ENCODE measurements around the gene C19orf12. TPM values are rescaled to one million over a fixed set of nuclear protein-coding genes. Genes with fewer than 3 reads are reported as not detected.

The C19orf12 gene
- total RNA-seq, 1 donor from 2014 or later, result 66.7 TPM

DNA sequence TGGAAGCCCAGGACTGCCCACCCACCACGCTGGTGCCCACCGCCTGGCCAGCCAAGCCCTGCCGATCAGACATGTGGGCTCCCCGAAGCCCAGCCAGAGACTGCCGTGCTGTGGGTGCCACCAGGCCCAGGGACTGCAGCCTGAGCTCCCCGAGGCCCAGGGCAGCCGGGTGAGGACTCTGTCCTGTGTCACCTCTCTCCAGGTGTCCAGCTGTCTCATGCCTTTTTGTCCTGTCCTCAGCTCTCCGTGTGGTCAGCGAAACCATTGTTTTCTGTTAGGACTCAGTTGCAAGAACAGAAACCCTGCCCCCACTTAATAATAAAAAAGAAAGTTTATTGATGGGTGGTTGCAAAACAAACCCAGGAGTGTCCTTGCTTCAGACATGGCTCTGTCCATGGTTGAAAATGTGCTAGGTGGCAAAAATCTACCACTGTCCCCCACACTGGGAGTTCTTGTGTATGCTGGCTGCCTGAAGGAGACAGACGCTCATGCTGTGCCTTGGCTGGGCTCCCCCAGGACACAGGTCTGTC lies 39.9 kb downstream of the C19orf12 start:
- Mint-ChIP-seq H3K27me3 (ENCODE audit: unreplicated experiment) (peaks cover 7% of the 10 kb centered on the region), H3K4me3 (ENCODE audit: unreplicated experiment) (no peak overlapping the region), H3K36me3 (ENCODE audit: unreplicated experiment) (no peaks in the 10 kb centered on the region), H3K4me1 (ENCODE audit: low read depth, unreplicated experiment) (peaks cover 2% of the 10 kb centered on the region), H3K9me3 (ENCODE audit: unreplicated experiment) (peaks cover 6% of the 10 kb centered on the region), H3K27ac (ENCODE audit: unreplicated experiment) (no peak overlapping the region)
- DNase-seq, result no peak
- TF ChIP-seq CTCF (IDR thresholded peaks at IDR 0.05; ENCODE audit: partially characterized antibody, unreplicated experiment), result no peak

GRCh38 chr19:29674374-29675119 lies 40.5 kb downstream of the C19orf12 start:
- Mint-ChIP-seq H3K27me3 (ENCODE audit: unreplicated experiment) (peaks cover 4% of the 10 kb centered on the region), H3K9me3 (ENCODE audit: unreplicated experiment) (peaks cover 6% of the 10 kb centered on the region), H3K36me3 (ENCODE audit: unreplicated experiment) (no peaks in the 10 kb centered on the region), H3K4me1 (ENCODE audit: low read depth, unreplicated experiment) (peaks cover 2% of the 10 kb centered on the region), H3K4me3 (ENCODE audit: unreplicated experiment) (no peak overlapping the region), H3K27ac (ENCODE audit: unreplicated experiment) (no peak overlapping the region)
- no peak for DNase-seq
- no peak for TF ChIP-seq CTCF (IDR thresholded peaks at IDR 0.05; ENCODE audit: partially characterized antibody, unreplicated experiment)

- peaks cover 4% of the 10 kb centered on the region for H3K27me3 Mint-ChIP-seq (ENCODE audit: unreplicated experiment)
- DNase-seq, result no peak
- no peak overlapping the region for H3K4me3 Mint-ChIP-seq (ENCODE audit: unreplicated experiment)
- H3K9me3 Mint-ChIP-seq (ENCODE audit: unreplicated experiment), result peaks cover 6% of the 10 kb centered on the region
- H3K36me3 Mint-ChIP-seq (ENCODE audit: unreplicated experiment), result no peaks in the 10 kb centered on the region
- no peak overlapping the region for H3K27ac Mint-ChIP-seq (ENCODE audit: unreplicated experiment)
- no peak for TF ChIP-seq CTCF (IDR thresholded peaks at IDR 0.05; ENCODE audit: partially characterized antibody, unreplicated experiment)
- H3K4me1 Mint-ChIP-seq (ENCODE audit: low read depth, unreplicated experiment), result peaks cover 2% of the 10 kb centered on the region
Measured at GRCh38 chr19:29673451-29674371, 41.4 kb downstream of the C19orf12 start.

DNA sequence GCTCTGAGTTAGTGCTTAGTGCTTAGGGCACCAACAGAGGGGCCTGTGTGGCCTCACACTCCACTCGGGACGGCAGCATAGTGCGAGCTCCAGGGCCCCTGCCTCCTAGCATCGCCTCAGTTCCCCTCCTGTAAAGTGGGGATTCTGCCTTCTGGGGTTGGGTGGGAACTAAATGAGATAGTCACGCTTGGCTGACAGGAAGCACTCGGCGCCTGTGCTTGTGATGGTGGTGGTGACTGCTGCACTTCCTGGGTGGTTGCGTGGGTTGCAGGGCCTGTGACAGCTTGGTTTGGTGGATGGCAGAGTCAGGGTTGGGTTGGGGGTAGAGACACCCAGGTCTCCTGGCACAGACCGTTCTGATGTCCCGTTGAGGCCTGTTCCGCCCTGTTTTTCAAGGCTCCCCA lies 42.1 kb downstream of the C19orf12 start:
- Mint-ChIP-seq H3K36me3 (ENCODE audit: unreplicated experiment) (no peaks in the 10 kb centered on the region), H3K4me1 (ENCODE audit: low read depth, unreplicated experiment) (peaks cover 2% of the 10 kb centered on the region), H3K9me3 (ENCODE audit: unreplicated experiment) (peaks cover 6% of the 10 kb centered on the region), H3K27ac (ENCODE audit: unreplicated experiment) (no peak overlapping the region), H3K4me3 (ENCODE audit: unreplicated experiment) (no peak overlapping the region), H3K27me3 (ENCODE audit: unreplicated experiment) (peaks cover 3% of the 10 kb centered on the region)
- no peak for TF ChIP-seq CTCF (IDR thresholded peaks at IDR 0.05; ENCODE audit: partially characterized antibody, unreplicated experiment)
- no peak for DNase-seq
